Liver (tissue), 9 donors: ENCODE data around the gene DDIAS. TPM values are rescaled to one million over a fixed set of nuclear protein-coding genes. Genes with fewer than 3 reads are reported as not detected.

Experiments
- DNase-seq: peaks from one replicate; pipeline ENCODE4 v3.0.0-alpha.2; 2017; ENCODE audit warnings: low spot score
- H3K27ac ChIP-seq, 2 donors: one replicate each; pipeline ENCODE4 v1.7.0; 2013; ENCODE audit warnings: inconsistent platforms in 2 of 2, low read length in 2 of 2, control low read depth in 1 of 2, low read depth in 1 of 2, mild to moderate bottlenecking in 1 of 2
- H3K27me3 ChIP-seq, 4 donors: one replicate each; pipeline versions ENCODE4 v1.6.1 to v1.7.0; 2013; ENCODE audit warnings: low read length in 3 of 4, inconsistent platforms in 1 of 4, mild to moderate bottlenecking in 1 of 4, moderate library complexity in 1 of 4; ENCODE audit not compliant: control insufficient read depth in 4 of 4, insufficient read depth in 4 of 4
- H3K36me3 ChIP-seq, 4 donors: one replicate each; pipeline versions ENCODE4 v1.6.1 to v1.7.0; 2013; ENCODE audit warnings: low read length in 3 of 4, mild to moderate bottlenecking in 3 of 4, low read depth in 1 of 4, moderate library complexity in 1 of 4; ENCODE audit not compliant: control insufficient read depth in 4 of 4, insufficient read depth in 3 of 4
- H3K4me1 ChIP-seq, 4 donors: one replicate each; pipeline versions ENCODE4 v1.6.1 to v1.7.0; 2013; ENCODE audit warnings: low read length in 3 of 4, mild to moderate bottlenecking in 3 of 4, moderate library complexity in 1 of 4; ENCODE audit not compliant: control insufficient read depth in 4 of 4, insufficient read depth in 4 of 4
- H3K4me3 ChIP-seq, 3 donors: one replicate each; pipeline versions ENCODE4 v1.6.1 to v1.7.0; 2013; ENCODE audit warnings: low read length in 3 of 3, control low read depth in 1 of 3, low read depth in 1 of 3, mild to moderate bottlenecking in 1 of 3
- H3K9ac ChIP-seq, 2 donors: one replicate each; pipeline ENCODE4 v1.7.0; 2013; ENCODE audit warnings: low read length in 2 of 2, mild to moderate bottlenecking in 2 of 2, moderate library complexity in 2 of 2, control low read depth in 1 of 2, low read depth in 1 of 2
- H3K9me3 ChIP-seq, 4 donors: one replicate each; pipeline versions ENCODE4 v1.6.1 to v1.7.0; 2013; ENCODE audit warnings: low read length in 3 of 4; ENCODE audit not compliant: control insufficient read depth in 4 of 4
- EGR1 ChIP-seq, 2 donors: IDR thresholded peaks; 2 replicates each; pipeline ENCODE4 v1.6.1; 2016 to 2018; ENCODE audit warnings: antibody characterized with exemption in 2 of 2, low read depth in 2 of 2
- FOXA1 ChIP-seq: IDR thresholded peaks from 2 replicates; pipeline ENCODE4 v1.6.1; 2016; ENCODE audit warnings: antibody characterized with exemption
- FOXA2 ChIP-seq: IDR thresholded peaks from 2 replicates; pipeline ENCODE4 v1.6.1; 2016; ENCODE audit warnings: antibody characterized with exemption
- GABPA ChIP-seq, 2 donors: IDR thresholded peaks in 1 of 2; conservative IDR thresholded peaks in 1 of 2; 2 replicates each; pipeline ENCODE4 v1.6.1; 2016; ENCODE audit warnings: antibody characterized with exemption in 2 of 2, mild to moderate bottlenecking in 1 of 2, moderate library complexity in 1 of 2
- HNF4A ChIP-seq, 2 donors: conservative IDR thresholded peaks; 2 replicates each; pipeline ENCODE4 v1.6.1; 2016; ENCODE audit warnings: antibody characterized with exemption in 2 of 2, mild to moderate bottlenecking in 2 of 2
- HNF4G ChIP-seq: IDR thresholded peaks from 2 replicates; pipeline ENCODE4 v1.6.1; 2016; ENCODE audit warnings: antibody characterized with exemption
- JUND ChIP-seq, 2 donors: IDR thresholded peaks; 2 replicates each; pipeline ENCODE4 v1.6.1; 2016; ENCODE audit warnings: antibody characterized with exemption in 2 of 2
- MAX ChIP-seq: IDR thresholded peaks from 2 replicates; pipeline ENCODE4 v1.6.1; 2016; ENCODE audit warnings: antibody characterized with exemption
- NR2F2 ChIP-seq: IDR thresholded peaks from 2 replicates; pipeline ENCODE4 v1.6.1; 2016; ENCODE audit warnings: antibody characterized with exemption
- RAD21 ChIP-seq, 2 donors: IDR thresholded peaks; 2 replicates each; pipeline ENCODE4 v1.6.1; 2016; ENCODE audit warnings: antibody characterized with exemption in 2 of 2, mild to moderate bottlenecking in 2 of 2
- RXRA ChIP-seq, 2 donors: IDR thresholded peaks; 2 replicates each; pipeline ENCODE4 v1.6.1; 2017 to 2018; ENCODE audit warnings: antibody characterized with exemption in 2 of 2, mild to moderate bottlenecking in 1 of 2
- SP1 ChIP-seq: IDR thresholded peaks from 2 replicates; pipeline ENCODE4 v1.6.1; 2018; ENCODE audit warnings: antibody characterized with exemption, mild to moderate bottlenecking
- TAF1 ChIP-seq: conservative IDR thresholded peaks from 2 replicates; pipeline ENCODE4 v1.6.1; 2016; ENCODE audit warnings: antibody characterized with exemption, mild to moderate bottlenecking
- YY1 ChIP-seq: IDR thresholded peaks from 2 replicates; pipeline ENCODE4 v1.6.1; 2016; ENCODE audit warnings: antibody characterized with exemption, mild to moderate bottlenecking
- ZBTB33 ChIP-seq: IDR thresholded peaks from 2 replicates; pipeline ENCODE4 v1.6.1; 2016; ENCODE audit warnings: antibody characterized with exemption
- polyA plus RNA-seq, 2 donors: library from polyadenylated mRNA; stranded (reverse) in 1 of 2; unstranded in 1 of 2; fragments of 200-250 nt in 1 of 2; fragments of >200 nt in 1 of 2; fragmentation: Nextera tagmentation in 1 of 2; extraction: Ambion mirVana in 1 of 2; gene quantifications; one replicate each; pipeline versions ENCODE4 v1.2.1 to v1.2.3, GENCODE V29; 2013 to 2015
- total RNA-seq, 2 donors: library from RNA; depleted of rRNA; stranded (reverse); fragments of >200 nt; gene quantifications; one replicate each; pipeline ENCODE4 v1.2.3, GENCODE V29; 2014
- TF ChIP-seq, protein P1 (sequence below): IDR thresholded peaks from 2 replicates; pipeline ENCODE4 v1.6.1; 2016; ENCODE audit warnings: antibody characterized with exemption
- TF ChIP-seq, protein P2 (sequence below): IDR thresholded peaks from 2 replicates; pipeline ENCODE4 v1.6.1; 2016; ENCODE audit warnings: antibody characterized with exemption, mild to moderate bottlenecking
- TF ChIP-seq, protein P3 (sequence below): fragments of 150-350 bp; IDR thresholded peaks from 2 replicates; pipeline ENCODE4 v1.5.1; 2017; ENCODE audit warnings: improper control_type of control experiment, low read depth, low read length; ENCODE audit not compliant: missing input control
- donor health status: healthy.
- donor health status: healthy.
- donor health status: healthy.
- donor health status: healthy.
- donor health status: healthy.

Gene DDIAS
- total and polyA plus RNA-seq, 4 donors: 0.25 to 8.4 (median 0.47) TPM

- Histone ChIP-seq H3K27ac (peak overlapping the region in 1 of 2 donors; percentile 28), H3K36me3 (no peaks in the 10 kb centered on the region), H3K27me3 (no peaks in the 10 kb centered on the region), H3K9ac (no peak overlapping the region), H3K4me1 (peaks cover 1 to 7% (median 3%) of the 10 kb centered on the region in 4 donors), H3K9me3 (no peaks in the 10 kb centered on the region), H3K4me3 (no peak overlapping the region)
- no peak for DNase-seq
- TF ChIP-seq YY1 (peak; percentile 77), FOXA1 (no peak), HNF4G (no peak), RXRA (IDR thresholded peaks at IDR 0.05) (peak; percentile 64 to 73), MAX (peak; percentile 49), EGR1 (IDR thresholded peaks at IDR 0.05; ENCODE audit: low read depth in 2 of 2) (no peak), SP1 (peak; percentile 23), FOXA2 (no peak), NR2F2 (no peak), JUND (IDR thresholded peaks at IDR 0.05) (no peak), RAD21 (IDR thresholded peaks at IDR 0.05) (peak; percentile 16 to 24), ZBTB33 (peak; percentile 26), GABPA (IDR thresholded peaks at IDR 0.05 in 1 of 2, conservative IDR thresholded peaks at IDR 0.05 in 1 of 2) (no peak), HNF4A (conservative IDR thresholded peaks at IDR 0.05) (peak; percentile 60 to 68), TAF1 (no peak)
- TF ChIP-seq, protein P1, sequence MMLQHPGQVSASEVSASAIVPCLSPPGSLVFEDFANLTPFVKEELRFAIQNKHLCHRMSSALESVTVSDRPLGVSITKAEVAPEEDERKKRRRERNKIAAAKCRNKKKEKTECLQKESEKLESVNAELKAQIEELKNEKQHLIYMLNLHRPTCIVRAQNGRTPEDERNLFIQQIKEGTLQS: no peak
- TF ChIP-seq, protein P2, sequence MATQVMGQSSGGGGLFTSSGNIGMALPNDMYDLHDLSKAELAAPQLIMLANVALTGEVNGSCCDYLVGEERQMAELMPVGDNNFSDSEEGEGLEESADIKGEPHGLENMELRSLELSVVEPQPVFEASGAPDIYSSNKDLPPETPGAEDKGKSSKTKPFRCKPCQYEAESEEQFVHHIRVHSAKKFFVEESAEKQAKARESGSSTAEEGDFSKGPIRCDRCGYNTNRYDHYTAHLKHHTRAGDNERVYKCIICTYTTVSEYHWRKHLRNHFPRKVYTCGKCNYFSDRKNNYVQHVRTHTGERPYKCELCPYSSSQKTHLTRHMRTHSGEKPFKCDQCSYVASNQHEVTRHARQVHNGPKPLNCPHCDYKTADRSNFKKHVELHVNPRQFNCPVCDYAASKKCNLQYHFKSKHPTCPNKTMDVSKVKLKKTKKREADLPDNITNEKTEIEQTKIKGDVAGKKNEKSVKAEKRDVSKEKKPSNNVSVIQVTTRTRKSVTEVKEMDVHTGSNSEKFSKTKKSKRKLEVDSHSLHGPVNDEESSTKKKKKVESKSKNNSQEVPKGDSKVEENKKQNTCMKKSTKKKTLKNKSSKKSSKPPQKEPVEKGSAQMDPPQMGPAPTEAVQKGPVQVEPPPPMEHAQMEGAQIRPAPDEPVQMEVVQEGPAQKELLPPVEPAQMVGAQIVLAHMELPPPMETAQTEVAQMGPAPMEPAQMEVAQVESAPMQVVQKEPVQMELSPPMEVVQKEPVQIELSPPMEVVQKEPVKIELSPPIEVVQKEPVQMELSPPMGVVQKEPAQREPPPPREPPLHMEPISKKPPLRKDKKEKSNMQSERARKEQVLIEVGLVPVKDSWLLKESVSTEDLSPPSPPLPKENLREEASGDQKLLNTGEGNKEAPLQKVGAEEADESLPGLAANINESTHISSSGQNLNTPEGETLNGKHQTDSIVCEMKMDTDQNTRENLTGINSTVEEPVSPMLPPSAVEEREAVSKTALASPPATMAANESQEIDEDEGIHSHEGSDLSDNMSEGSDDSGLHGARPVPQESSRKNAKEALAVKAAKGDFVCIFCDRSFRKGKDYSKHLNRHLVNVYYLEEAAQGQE: no peak
- TF ChIP-seq, protein P3, sequence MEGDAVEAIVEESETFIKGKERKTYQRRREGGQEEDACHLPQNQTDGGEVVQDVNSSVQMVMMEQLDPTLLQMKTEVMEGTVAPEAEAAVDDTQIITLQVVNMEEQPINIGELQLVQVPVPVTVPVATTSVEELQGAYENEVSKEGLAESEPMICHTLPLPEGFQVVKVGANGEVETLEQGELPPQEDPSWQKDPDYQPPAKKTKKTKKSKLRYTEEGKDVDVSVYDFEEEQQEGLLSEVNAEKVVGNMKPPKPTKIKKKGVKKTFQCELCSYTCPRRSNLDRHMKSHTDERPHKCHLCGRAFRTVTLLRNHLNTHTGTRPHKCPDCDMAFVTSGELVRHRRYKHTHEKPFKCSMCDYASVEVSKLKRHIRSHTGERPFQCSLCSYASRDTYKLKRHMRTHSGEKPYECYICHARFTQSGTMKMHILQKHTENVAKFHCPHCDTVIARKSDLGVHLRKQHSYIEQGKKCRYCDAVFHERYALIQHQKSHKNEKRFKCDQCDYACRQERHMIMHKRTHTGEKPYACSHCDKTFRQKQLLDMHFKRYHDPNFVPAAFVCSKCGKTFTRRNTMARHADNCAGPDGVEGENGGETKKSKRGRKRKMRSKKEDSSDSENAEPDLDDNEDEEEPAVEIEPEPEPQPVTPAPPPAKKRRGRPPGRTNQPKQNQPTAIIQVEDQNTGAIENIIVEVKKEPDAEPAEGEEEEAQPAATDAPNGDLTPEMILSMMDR: no peak
Measured at GRCh38 chr11:82869657-82870056, 31.9 kb upstream of the DDIAS start.
